NCI-H524 (cell line): ENCODE measurements around the gene ASCC1.
"Not testable (repeated sequence)": the region's sequence is repeated elsewhere in the genome, so short reads cannot be mapped to it uniquely, and the experiment has no call there.

Experiments used
- DNase-seq, 2 experiments: peaks; one replicate each; lab custom pipeline; 2025; lab: John Stamatoyannopoulos, UW

Gene ASCC1

DNA sequence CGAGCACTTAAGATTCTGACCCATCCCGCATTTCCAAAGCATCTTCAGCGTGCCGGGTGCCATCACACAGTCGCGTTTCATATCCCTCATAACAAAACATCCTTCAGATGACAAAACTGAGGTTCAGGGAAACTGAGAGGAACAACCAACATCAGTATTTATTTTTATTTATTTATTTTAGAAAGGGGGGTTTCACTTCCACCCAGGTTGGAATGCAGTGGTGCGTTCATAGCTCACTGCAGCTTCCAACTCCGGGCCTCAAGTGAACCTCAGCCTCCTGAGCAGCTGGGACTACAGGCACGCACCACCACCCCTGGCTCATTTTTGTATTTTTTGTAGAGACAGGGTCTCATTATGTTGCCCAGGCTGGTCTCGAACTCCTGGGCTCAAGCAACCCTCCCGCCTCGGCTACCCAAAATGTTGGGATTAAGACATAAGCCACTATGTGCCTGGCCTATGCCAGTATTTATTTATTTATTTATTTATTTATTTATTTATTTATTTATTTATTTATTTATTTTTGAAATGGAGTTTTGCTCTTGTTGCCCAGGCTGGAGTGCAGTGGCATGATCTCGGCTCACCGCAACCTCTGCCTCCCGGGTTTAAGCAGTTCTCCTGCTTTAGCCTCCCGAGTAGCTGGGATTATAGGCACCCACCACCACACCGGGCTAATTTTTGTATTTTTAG, 33.2 kb upstream of the ASCC1 start:
- DNase-seq: not testable (repeated sequence)

DNA sequence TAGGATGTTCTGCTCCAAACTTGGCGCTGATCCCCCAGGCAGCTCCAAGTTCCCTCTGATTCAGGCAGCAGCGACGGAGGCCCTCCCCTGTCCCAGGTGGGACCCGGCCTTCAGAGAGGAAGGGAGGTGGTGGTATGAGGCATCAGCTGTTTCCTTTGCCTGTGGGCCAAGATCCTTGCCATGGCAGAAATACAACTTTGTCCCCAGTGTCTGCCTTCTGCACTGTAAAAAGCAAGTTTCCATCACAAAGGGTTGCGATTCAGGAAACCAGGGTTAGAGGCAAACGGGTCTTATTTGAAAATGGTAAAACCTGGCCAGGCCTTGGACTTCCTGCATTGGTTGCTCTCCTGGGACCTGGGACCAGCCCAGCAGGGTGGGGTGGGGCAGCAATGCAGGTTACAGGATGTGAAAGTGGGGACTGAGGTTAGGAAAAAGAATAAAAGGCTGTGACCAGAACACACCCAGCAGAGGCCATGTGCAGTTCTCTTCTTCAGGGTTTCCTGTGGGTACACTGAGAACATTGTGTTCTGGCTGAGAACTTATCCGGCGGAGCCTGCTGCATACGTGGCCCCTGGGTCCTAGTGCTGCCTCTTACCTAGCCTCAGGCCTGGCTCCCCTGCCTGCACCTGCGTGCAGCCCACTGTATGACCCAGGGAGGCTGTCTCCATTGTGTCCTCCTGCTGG, 32.5 kb upstream of the ASCC1 start:
- no peak for DNase-seq

DNA sequence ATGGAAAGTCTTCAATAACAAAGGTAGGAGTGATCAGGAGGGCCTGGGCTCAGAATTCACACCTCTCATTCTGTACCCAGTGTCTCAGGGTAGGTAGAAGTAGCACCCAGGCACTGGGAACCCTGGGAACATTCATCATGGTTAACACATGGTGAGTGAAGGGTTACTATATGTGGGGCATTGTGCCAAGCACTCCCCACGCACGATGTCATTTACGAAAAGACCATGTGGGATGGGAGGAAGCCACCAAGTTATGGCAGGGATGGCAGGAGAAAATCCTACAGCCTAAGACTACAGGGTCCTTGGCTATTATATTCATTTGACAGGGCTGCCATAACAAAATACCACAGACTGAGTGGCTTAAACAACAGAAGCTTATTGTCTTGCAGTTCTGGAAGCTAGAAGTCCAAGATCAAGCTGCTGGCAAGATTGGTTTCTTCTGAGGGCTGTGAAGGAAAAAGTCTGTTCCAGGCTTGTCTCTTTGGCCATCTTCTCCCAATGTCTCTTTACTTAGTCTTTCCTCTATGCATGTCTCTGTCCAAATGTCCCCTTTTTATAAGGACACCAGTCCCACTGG, 30.0 kb upstream of the ASCC1 start:
- no peak for DNase-seq

DNA sequence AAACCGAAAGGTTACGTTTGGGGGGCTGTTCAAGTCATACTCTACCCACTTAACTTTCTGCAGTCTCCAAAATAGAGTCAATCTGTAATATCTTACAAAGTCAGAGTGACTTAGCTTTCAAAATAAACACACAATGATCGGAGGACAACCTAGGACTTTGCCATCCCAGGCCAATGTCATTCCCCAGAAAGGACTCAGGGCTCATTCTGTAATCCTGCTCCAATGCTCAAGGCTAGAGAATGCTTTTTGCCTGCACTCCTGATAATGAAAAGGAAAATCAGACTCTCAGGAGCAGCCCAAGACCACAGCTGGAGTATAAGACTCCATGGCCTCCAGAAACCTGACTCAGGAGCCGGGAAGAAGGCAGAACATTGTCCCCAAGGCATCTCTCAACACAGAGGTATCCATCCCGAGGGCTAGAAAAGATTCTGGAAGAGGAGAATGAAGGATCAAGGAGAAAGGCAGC, 28.5 kb upstream of the ASCC1 start:
- DNase-seq: no peak

DNA sequence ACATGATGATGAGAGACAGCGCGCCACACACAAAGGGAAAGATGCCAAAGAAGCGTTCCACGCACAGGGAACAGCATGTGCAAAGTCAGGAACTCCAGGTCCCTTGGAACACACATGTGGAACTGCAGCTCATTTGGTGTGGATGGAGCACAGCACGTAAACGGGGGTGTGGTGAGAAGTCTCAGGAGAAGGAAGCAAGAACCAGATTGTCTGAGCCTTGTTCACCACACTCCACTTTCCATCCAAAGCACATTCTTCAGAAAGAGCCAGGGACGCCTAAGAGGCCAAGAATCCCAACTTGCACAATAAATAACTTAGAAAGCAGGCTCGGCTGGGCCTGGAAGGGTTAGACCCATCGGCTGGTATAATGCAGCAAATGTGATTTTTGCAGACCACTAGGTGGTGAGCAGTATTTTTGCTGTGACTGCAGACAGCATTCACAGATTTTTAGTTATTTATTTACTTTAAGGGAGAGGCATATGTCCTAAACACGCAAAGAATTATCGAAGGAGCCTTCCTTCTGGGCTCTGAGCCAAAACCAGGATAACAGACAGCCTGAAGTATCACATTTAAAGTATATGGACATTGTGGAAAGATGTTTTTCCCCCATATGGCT, 27.9 kb upstream of the ASCC1 start:
- DNase-seq: peak; percentile 36 to 73

DNA sequence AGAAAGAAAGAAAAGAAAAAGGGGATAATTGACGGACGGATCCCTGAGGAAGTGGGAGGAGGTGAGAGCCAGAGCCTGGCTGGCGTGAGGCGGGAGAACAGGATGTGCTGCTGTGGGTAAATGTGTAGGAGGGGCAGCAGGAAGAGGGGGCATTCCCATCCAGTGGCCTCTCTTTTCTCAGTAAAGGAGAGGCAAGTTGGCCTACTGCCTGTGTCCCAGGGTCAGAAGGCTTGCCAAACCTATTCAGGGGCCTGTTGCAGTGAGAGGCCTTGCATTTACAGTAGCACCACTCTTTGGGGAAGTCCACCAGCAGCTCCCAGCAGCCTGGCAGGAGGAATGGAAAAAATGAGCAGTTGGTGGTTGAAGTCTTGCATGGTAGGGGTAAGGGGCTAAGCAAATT, 26.6 kb upstream of the ASCC1 start:
- no peak for DNase-seq

DNA sequence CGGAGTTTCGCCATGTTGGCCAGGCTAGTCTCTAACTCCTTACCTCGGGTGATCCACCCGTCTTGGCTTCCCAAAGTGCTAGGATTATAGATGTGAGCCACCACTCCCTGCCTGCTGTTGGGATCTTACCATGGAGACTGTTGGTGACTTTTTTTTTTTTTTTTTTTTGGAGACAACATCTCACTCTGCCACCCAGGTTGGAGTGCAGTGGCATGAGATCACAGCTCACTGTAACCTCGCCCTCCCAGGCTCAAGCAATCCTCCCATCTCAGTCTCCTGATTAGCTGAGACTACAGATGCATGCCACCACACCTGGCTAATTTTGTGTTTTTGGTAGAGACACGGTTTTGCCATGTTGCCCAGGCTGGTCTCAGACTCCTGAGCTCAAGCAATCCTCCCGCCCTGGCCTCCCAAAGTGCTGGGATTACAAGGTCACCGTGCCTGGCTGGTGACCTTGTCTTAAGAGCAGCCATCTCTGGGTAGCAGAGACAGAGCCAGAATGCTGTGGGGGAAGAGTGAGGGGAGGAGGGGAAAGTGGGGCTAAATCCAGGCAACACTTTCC, 25.7 kb upstream of the ASCC1 start:
- DNase-seq: no peak

DNA sequence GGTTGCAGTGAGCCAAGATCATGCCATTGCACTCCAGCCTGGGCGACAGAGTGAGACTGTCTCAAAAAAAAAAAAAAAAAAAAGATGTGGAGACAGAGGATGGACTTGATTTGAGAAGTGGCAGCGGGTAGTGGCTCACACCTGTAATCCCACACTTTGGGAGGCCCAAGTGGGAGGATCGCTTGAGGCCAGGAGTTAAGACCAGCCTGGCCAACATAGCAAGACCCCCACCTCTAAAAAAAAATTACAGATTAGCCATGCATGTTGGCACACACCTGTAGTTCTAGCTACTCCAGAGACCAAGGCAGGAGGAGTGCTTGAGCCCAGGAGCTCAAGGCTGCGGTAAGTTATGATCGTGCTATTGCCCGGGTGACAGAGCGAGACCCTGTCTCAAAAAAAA, 24.3 kb upstream of the ASCC1 start:
- DNase-seq: no peak

DNA sequence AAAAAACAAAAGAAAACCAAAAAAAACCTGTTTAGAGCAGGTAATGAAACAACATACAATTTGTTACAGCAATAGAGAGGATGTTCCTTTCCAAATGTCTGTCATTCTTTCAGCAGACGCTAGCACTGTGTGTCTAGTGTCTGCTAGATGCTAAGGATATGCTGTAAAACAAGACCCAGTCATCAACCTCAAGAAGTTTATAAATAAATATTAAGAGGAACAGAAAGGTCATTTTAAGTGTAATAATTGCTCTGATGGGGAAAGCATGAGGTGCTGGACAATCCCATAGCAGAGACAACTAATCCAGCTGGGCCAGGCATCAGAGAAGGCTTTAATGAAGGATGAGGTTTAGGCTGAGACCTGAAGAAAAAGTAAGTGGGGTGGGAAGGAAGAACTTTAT, 23.3 kb upstream of the ASCC1 start:
- no peak for DNase-seq

DNA sequence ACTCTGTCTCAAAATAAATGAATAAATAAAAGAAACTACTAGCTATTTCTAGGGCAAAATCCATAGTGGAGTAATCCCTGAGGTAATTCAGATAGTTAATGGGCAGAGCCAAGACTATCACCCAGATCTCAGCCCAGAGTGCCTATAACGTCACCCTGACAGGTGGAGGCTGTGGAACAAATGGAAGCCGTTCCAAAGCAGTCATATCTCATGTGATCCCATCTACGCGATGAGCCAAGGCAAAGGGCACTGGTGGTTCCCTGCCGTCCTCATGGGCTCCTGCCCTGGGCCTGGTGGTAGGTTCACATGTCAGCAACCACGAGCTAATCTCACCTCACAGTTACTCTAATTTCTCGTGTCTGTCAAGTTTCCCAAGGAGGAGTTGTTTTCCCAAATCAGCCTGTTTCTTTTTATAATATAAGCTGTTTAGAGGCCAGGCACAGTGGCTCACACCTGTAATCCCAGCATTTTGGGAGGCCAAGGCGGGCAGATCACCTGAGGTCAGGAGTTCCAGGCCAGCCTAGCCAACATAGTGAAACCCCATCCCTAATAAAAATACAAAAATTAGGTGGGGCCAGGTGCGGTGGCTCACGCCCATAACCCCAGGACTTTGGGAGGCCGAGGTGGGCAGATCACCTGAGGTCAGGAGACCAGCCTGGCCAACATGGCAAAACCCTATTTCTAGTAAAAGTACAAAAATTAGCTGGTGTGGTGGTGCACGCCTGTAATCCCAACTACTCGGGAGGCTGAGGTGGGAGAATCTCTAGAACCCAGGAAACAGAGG, 22.5 kb upstream of the ASCC1 start:
- DNase-seq: no peak

DNA sequence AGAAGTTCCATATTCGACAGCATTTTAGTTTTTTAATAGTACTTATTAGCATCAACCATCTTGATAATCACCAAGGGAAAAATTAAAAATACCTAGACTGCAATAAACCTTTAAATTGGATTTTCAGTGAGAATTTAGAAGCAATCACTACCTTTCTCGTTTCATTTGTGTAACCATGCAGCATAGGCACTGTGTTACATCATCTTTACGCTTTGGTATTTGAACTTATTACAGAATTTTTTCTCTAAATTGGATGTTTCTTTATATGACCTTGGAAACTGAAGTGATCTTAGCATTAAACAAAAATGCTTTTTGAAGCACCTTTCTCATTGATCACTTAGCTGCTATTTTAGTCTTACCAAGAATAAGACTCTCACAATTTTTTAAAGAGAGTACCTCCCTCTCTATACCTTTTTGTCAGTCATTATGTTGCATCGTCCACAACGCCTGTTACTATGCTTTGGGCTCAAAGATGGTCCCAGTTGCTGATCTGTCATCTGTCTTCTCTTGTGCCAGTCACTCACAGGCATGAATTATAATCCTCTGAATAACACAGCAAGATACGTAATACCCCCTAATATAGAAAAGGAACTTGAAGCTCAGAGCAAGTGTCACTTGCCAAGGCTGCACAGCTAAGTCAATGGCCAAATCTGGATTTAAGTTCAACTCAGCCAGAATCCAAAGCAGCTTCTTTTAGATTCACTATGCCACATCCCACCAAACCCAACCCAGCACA, 19.6 kb upstream of the ASCC1 start:
- no peak for DNase-seq

DNA sequence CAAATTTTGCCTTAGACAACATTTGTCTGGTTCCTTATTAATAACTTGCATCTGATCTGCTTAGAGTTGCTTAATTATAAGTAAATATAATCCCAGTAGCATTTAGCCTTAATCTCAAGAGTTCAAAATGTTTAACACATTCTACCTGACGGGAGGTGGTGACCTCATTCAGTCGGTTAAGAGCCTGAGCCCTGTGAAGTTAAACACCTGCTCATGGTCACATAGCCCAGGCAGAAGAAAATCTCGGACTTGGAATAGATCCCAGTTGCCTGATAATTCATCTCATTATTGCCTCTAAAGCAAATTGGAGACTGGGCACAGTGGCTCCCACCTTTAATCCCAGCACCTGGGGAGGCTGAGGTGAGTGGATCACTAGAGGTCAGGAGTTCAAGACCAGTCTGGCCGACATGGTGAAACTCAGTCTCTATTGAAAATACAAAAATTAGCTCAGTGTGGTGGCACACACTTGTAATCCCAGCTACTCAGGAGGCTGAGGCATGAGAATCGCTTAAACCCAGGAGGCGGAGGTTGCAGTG, 18.6 kb upstream of the ASCC1 start:
- DNase-seq: peak in 1 of 2 experiments; percentile 6

DNA sequence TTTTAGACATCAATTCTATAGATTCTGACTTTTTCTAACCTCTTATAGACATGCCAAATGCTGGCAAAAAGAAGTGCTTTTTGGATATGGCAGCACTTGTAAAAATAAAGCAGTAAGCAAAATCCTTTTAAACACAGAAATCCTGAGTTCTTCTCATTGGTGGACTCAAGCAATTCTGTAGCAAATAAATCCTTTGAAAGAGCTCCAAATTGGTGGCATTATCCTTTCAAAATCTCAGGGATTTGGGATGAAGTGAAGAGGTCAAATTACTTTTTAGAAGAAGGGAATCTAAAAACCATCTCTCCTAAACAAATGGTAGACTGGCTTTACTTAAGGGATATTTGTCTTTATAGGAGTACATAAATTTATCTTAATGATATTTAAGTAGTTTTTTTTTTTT, 17.5 kb upstream of the ASCC1 start:
- no peak for DNase-seq

DNA sequence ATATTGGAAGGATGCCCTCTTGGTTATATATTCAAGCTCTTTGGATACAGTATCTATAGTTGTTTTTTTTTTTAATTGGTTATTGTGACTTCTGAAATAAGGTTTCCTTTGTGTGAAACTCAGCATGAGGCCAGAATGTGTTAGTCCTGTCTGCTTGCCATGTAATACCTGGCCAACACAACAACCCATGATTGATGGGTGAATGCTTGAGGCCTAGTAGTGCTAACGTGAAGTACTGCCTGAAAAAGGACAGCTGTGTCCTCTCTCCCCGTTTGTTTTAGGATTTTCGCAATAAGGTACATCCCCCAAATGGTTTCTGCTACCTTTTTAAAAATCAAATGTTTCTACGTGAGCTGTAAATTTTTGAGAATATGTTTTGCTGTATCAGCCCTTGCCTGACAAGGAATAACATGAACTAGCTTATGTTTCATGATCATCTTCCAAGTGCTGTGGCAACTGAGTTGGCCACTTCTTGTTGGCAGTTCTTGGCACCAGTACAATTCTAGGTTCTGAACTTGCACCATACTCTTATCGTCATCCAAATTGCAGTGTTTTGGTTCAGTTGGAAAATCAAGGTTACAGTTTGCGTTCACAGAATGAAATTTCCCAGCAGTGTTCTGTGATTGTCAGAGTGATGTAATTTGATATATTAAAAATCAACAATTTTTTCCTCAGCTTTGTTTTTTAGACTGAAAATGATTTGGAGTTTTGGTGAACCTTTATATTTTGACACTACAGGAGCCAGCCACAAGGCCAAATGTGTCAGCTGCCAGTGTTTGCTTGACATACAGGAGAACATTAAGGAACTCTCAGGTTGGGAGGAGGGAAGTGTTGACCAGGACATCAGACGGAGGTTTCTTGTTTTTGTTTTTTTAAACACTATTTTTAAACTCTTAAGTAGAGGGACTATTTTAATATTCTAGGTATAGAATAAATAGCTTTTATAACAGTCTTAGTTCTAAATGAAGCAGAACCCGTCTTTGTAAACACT, 13.5 kb upstream of the ASCC1 start:
- no peak for DNase-seq

DNA sequence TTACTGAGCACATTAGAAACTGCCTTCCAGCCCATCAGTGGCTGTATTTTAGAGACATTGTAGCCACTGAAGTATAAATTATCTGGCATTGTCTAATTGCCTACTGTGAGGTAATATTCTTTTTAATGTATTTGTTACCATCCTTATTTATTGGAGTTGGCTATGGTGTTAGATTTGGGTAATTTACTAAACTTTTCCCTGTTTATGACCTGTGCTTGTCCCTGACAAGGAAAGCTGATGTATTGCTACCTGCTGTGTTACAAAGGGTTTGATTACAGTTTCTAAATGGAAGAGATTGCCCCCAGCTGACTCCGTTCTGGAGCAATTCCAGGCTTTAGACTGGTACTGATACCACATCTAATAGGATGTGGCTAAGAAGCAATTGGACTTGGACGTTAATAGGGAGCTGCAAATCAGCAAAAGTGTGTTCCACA, 12.3 kb upstream of the ASCC1 start:
- DNase-seq: peak in 1 of 2 experiments; percentile 3

DNA sequence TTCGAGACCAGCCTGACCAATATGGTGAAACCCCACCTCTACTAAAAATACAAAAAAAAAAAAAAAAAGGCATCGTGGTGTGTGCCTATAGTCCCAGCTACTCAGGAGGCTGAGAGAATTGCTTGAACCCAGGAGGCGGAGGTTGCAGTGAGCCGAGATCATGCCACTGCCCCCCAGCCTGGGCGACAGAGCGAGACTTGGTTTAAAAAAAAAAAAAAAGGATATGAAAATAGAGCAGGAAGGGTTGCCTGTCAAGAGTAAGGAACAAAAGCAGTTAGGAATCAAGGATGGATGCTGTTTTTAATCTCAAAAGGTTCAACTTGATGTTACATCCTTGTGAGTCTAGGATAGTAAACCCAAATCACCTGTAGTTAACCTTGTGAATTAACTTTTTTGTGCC, 11.8 kb upstream of the ASCC1 start:
- DNase-seq: no peak

DNA sequence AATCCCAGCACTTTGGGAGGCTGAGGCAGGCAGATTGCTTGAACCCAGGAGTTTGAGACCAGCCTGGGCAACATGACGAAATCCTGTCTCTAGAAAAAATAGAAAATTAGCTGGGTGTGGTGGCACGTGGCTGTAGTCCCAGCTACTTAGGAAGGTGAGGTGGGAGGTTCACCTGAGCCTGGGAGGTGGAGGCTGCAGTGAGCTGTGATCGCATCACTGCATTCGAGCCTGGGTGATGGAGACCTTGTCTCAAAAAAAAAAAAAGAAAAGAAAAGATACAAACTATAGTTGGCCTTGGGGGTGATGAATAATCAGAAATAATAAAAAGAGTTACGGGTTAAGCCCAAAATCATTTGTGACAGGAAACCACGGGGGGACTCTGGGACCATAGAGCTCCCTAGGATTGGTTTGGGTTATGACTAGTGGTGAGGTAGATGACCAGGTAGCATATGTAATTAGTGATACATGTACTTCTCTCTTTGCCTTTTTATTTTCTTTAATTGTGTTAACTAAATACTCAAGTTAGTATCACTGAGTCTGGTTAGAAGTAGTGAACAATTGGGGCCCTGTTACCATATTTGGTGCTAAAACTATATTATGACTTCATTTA, 10.4 kb upstream of the ASCC1 start:
- no peak for DNase-seq

DNA sequence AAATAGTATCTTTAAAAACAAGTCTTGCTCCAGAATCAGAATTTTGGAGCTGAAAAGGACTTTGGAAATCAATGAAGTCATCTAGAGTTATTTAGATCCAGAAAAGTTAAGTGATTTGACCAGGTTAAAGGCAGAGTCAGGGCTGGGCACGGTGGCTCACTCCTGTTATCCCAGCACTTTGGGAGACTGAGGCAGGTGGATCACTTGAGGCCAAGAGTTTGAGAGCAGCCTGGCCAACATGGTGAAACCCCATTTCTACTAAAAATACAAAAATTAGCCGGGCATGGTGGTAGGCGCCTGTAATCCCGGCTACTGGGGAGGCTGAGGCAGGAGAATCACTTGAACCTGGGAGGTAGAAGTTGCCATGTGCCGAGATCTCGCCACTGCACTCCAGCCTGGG, 8.1 kb upstream of the ASCC1 start:
- DNase-seq: not testable (repeated sequence)

DNA sequence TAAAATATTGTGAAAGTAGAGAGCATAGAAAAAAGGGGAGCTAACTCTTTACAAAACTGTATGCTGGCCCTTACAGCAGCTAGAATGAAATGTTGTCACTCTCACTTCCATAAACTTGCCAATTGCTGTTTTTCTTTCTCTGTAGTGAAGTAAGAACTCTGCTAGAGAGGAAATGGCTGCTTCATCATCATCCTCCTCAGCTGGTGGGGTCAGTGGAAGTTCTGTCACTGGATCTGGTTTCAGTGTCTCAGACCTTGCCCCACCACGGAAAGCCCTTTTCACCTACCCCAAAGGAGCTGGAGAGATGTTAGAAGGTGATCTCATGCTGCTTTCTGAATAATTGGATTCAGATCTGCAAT, 7.6 kb upstream of the ASCC1 start:
- DNase-seq: no peak
